ENCODE data around the gene ERAP2.
"Not testable (repeated sequence)": the region's sequence is repeated elsewhere in the genome, so short reads cannot be mapped to it uniquely, and the experiment has no call there.

The ERAP2 gene

GRCh38 chr5:96863949-96864584, 12.2 kb upstream of the ERAP2 start:
- DNase-seq: no peak

DNA sequence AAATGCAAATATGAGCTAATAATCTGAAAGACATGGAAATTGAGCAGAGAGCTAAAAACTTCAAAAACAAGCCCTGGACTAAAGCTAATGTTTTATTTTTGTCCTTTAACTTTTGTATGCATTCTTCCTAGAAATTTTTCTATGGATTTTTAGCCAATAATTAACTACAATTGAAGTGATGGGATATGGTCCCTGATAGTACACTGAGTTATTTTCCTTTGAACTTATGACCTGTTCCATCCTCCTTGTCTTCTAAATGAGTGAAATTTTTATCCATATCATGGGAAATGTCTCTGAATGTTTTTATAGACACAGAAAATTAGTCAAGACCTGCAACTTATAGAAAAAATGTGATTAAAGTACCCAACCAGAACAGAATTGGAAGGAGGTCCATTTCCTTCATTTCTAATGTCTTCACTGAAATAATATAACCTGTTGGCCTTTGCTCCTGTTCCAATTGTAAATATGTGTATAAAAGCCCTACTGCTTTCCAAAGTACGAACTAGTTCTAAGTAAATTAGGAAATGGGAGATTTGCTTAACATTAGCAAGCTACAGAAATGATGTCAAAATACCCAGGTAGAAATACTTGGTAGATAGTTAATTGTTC, 11.3 kb upstream of the ERAP2 start:
- no peak for DNase-seq

DNA sequence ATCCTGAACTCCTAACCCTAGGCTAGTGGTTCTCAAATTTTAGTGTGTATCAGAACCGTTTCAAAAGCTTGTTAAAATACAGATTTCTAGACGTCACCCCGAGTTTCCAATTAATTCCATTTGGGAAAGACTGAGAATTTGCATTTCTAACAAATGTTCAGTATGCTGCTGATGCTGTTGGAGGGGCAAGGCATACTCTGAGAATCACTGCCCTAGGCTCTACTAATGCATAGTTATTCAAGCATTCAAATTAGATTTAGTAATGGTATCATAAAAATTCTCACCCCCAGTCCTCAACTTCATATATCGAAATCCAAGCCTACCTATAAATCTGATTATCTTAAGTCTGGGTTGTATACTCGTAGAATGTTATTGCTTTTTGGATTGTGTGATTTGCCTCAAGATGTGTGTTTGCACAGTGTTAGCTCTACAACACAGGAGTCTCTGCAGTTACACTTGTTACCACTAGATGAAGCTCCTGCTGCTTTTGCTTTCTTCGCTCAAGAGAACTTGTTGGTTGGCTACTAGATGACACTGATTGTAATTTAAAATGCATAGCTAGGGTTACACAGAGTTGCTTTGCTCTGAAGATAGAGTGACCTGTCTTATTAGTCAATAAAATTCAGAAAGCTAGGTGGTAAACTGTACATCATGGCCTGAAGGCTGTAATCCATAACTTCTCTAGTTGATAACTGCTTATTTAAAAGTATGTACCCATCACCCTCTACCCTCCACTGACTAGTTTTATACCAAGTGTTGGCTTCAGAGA, 7.5 kb upstream of the ERAP2 start:
- DNase-seq: no peak

GRCh38 chr5:96869372-96869641, 7.0 kb upstream of the ERAP2 start:
- no peak for DNase-seq

GRCh38 chr5:96870094-96871026, 5.9 kb upstream of the ERAP2 start:
- no peak for DNase-seq

- no peak for DNase-seq
Observed at GRCh38 chr5:96871027-96871399, 5.3 kb upstream of the ERAP2 start.

GRCh38 chr5:96871686-96872085, 4.6 kb upstream of the ERAP2 start:
- no peak for DNase-seq

GRCh38 chr5:96873449-96873848, 2.9 kb upstream of the ERAP2 start:
- no peak for DNase-seq

- DNase-seq: no peak
Observed at GRCh38 chr5:96874631-96875030, 1.7 kb upstream of the ERAP2 start.

DNA sequence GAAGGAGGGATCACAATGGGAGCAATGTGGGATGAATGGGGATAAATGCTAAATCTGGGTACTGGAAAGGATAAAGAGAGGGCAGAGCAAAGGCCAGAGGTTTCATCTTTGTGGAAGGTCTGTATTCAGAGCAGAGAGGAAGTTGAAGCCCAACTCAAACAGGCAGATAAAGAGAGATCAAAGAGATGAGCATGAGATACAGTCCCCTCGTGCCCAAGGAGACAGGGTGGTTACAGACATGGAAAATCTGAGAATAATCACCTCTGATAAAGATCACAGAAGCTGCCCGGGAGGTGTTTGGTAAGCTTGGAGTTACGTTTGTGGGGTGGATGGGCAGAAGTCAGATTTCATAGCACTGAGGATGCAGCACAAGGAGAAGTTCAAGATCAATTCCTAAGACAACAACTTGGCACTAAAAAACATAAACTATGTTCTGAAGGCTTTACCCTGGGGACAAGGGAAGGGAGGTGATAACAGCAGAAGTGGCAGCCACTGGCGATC, 459 bp upstream of the ERAP2 start:
- no peak for DNase-seq

DNA sequence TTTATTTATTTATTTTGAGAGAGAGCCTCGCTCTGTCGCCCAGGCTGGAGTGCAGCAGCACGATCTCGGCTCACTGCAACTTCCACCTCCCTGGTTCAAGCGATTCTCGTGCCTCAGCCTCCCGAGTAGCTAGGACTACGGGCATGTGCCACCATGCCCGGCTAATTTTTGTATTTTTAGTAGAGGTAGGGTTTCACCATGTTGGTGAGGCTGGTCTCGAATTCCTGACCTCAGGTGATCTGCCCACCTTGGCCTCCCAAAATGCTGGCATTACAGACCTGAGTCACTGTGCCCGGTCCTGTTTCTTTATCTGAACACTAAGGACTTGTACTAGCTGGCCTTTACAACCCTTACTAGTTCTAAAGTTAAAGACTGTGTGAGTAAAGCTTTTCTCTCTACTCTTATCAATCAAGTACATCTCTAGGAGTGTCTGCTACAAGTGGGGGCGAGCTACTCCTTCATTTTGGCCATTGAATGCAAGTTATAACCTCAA, 723 bp downstream of the ERAP2 start:
- DNase-seq: not testable (repeated sequence)

DNA sequence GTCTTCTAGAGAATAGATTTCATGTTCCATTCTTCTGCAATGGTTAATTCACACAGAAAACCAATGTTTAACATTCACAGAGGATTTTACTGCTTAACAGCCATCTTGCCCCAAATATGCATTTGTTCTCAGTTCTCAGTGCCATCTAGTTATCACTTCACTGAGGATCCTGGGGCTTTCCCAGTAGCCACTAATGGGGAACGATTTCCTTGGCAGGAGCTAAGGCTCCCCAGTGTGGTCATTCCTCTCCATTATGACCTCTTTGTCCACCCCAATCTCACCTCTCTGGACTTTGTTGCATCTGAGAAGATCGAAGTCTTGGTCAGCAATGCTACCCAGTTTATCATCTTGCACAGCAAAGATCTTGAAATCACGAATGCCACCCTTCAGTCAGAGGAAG, 3.4 kb downstream of the ERAP2 start:
- DNase-seq: no peak

- DNase-seq: no peak
Observed at GRCh38 chr5:96880444-96881164, 4.3 kb downstream of the ERAP2 start.

DNA sequence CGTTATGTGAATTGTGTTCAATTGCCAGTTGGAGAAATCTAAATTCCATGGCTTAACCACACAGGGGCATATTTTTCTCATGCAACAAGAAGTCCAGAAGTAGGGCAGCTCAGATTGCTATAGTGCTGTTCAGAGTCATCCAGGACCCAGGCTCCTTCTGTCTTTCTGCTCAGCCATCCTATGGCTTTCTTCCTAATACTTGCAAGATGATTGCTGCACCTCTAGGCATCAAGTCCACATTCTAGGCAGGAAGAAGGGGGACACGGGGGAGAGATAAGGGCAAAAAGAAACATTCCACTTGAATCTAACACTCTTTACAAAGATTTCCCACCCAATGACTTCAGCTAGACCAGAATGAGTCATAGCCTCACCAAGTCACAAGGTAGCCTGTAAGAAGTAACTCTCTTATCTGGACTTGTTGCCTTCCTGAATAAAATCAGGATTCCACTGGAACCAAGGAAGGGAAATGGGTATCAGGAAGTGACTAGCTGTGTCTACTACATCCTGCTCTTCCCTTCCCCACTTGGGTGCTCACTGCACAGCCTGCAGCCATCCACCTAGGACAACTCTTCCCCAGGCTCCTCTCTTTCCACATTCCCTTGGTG, 5.3 kb downstream of the ERAP2 start:
- DNase-seq: no peak

GRCh38 chr5:96883871-96884270, 7.6 kb downstream of the ERAP2 start:
- DNase-seq: no peak

GRCh38 chr5:96884995-96885394, 8.7 kb downstream of the ERAP2 start:
- DNase-seq: no peak

DNA sequence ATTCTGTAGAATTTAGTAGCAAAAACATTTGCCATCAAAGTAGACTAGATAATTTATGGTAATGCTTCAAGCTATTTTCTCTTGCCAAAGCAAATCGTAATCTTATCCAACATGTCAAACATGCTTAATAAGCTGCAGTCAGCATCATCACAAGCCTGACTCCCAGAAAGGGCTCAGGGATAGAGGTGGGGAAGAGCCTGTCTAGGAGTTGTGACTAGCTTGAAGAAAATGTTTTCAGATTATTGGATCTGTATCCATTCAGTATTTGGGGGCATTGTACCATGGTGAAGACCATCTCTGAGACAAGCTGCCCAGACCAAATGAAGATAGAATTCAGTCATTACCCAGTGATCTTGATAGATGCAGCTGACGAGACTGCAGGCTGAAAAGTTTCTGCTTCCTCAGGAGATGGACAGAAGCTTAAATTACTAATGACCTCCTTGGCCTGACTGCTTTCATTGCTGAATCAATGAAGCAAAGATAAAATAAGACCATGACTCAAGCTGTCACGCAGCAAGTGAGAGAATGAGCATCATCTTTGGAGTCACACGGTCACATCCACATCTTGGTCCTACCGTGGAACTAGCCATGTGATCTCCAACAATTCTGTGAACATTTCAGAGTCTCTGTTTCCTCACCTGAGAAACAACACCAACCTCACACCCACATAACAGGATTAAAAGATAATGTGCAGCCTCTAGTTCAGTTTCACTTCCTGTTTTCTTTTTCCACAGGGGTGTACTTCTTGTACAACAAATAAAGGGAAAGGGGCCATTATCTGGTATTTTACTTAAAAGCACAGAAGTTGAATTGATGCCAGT, 9.4 kb downstream of the ERAP2 start:
- no peak for DNase-seq

- DNase-seq: no peak
Observed at GRCh38 chr5:96893342-96893741, 17.0 kb downstream of the ERAP2 start.

DNA sequence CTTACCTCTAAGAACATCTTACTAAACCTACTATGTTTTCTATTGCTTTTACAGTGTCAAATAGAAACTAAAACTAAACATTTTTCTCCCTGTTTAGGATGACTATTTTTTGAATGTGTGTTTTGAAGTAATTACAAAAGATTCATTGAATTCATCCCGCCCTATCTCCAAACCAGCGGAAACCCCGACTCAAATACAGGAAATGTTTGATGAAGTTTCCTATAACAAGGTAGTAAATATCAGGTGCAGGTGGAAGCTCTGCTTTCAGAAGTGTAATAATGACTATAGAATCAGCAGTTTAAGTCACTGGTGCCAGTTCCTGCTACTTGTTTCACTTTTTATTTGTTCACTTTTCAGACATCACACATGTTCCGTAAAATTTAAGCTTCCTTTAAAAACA, 20.0 kb downstream of the ERAP2 start:
- DNase-seq: no peak

DNA sequence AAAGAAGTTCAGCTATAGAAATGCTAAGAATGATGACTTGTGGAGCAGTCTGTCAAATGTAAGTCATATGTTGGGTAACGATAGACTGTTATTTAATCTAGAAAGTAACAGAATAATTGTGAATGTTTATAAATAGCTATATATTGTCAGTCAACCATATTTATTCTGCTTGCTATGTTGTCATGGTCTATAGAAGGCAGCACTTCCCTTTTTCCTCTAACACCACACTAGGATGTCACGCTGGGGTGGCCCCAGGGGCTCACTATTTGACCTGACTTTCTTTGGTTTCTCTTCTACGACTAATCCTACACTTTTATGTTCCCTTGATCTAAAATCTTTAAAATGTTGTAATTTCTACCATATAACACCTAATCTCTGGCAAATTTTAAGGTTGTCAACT, 20.5 kb downstream of the ERAP2 start:
- DNase-seq: no peak

- DNase-seq: no peak
Observed at GRCh38 chr5:96901384-96901783, 25.1 kb downstream of the ERAP2 start.

Data from DMS153 (cell line).